ENCODE results near the gene ZNF503.

Gene ZNF503

GRCh38 chr10:75441682-75442081 lies 40.1 kb upstream of the ZNF503 start:
- no peaks in the 10 kb centered on the region for H4K20me1 ChIP-seq (ENCODE audit: insufficient read depth, low read length, poor library complexity, severe bottlenecking)
- H3K9me2 ChIP-seq (replicated peaks; ENCODE audit: low read depth, low read length), result no peaks in the 10 kb centered on the region
- TF ChIP-seq EZH2phosphoT487 (IDR thresholded peaks at IDR 0.05; ENCODE audit: borderline replicate concordance) (no peak), CTCF (conservative IDR thresholded peaks at IDR 0.05; ENCODE audit: low read length) (no peak)
- H3K27me3 ChIP-seq (ENCODE audit: insufficient read depth, low read length, poor library complexity, severe bottlenecking), result no peaks in the 10 kb centered on the region
- no peaks in the 10 kb centered on the region for H3F3A ChIP-seq (ENCODE audit: low read depth)
- peaks cover 16% of the 10 kb centered on the region; the same call in 1 of the 2 replicates for H3K9me3 ChIP-seq (ENCODE audit: insufficient read depth, low read depth, low read length)
- no peaks in the 10 kb centered on the region for H3K79me2 ChIP-seq (ENCODE audit: insufficient read depth, low read length)
- H3K9ac ChIP-seq (ENCODE audit: low read depth, low read length, poor library complexity, severe bottlenecking), result no peak overlapping the region
- no peaks in the 10 kb centered on the region for H3K36me3 ChIP-seq (ENCODE audit: insufficient read depth, low read length)
- no peaks in the 10 kb centered on the region for H3K4me1 ChIP-seq (ENCODE audit: insufficient read depth, low read length, poor library complexity, severe bottlenecking)
- H2AFZ ChIP-seq (ENCODE audit: low read length), result no peak overlapping the region
- no peak overlapping the region for H3K4me2 ChIP-seq (ENCODE audit: low read depth, low read length, poor library complexity, severe bottlenecking)
- H3K4me3 ChIP-seq (ENCODE audit: low read length, poor library complexity, severe bottlenecking), result no peak overlapping the region

GRCh38 chr10:75441196-75441595 lies 39.6 kb upstream of the ZNF503 start:
- no peak for TF ChIP-seq CTCF (conservative IDR thresholded peaks at IDR 0.05; ENCODE audit: low read length)
- no peak for TF ChIP-seq EZH2phosphoT487 (IDR thresholded peaks at IDR 0.05; ENCODE audit: borderline replicate concordance)
- H3K79me2 ChIP-seq (ENCODE audit: insufficient read depth, low read length), result no peaks in the 10 kb centered on the region
- no peaks in the 10 kb centered on the region for H3K4me1 ChIP-seq (ENCODE audit: insufficient read depth, low read length, poor library complexity, severe bottlenecking)

DNA sequence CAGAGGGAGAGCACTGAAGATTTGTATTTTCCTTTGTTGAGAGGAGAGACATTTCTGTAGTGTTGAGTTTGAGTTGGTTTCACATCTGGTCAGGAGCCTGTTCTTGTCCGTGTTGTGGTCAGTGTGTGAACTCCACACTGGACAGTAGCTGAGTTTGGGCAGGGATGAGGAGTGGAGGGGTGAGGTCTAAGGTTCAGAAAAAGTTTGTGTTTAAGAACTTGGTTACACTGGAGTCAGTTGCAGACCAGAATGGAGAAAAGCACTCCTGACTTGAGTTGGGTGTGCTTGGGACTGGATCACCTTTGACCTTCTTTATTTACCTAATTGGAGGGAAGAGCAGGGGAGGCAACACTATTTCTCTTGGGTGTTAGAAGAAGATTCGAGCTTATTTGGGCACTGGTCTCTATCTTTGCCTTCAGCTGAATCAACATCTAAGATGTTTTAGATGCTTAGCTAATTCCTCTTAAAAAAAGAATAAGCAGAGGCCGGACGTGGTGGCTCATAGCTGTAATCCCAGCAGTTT lies 38.8 kb upstream of the ZNF503 start:
- Histone ChIP-seq H3K4me3 (ENCODE audit: low read length, poor library complexity, severe bottlenecking) (no peak overlapping the region), H3K36me3 (ENCODE audit: insufficient read depth, low read length) (no peaks in the 10 kb centered on the region), H3K79me2 (ENCODE audit: insufficient read depth, low read length) (no peaks in the 10 kb centered on the region), H3K4me1 (ENCODE audit: insufficient read depth, low read length, poor library complexity, severe bottlenecking) (no peaks in the 10 kb centered on the region), H2AFZ (ENCODE audit: low read length) (no peak overlapping the region), H3K27me3 (ENCODE audit: insufficient read depth, low read length, poor library complexity, severe bottlenecking) (no peaks in the 10 kb centered on the region), H4K20me1 (ENCODE audit: insufficient read depth, low read length, poor library complexity, severe bottlenecking) (no peaks in the 10 kb centered on the region), H3K9me2 (replicated peaks; ENCODE audit: low read depth, low read length) (no peaks in the 10 kb centered on the region), H3K4me2 (ENCODE audit: low read depth, low read length, poor library complexity, severe bottlenecking) (no peak overlapping the region), H3K9me3 (ENCODE audit: insufficient read depth, low read depth, low read length) (peaks cover 14% of the 10 kb centered on the region; the same call in 1 of the 2 replicates), H3K9ac (ENCODE audit: low read depth, low read length, poor library complexity, severe bottlenecking) (no peak overlapping the region), H3F3A (ENCODE audit: low read depth) (no peaks in the 10 kb centered on the region)
- no peak for TF ChIP-seq CTCF (conservative IDR thresholded peaks at IDR 0.05; ENCODE audit: low read length)
- no peak for TF ChIP-seq EZH2phosphoT487 (IDR thresholded peaks at IDR 0.05; ENCODE audit: borderline replicate concordance)

More at GRCh38 chr10:75441196-75441595, 39.6 kb upstream of the ZNF503 start:
- no peaks in the 10 kb centered on the region for H4K20me1 ChIP-seq (ENCODE audit: insufficient read depth, low read length, poor library complexity, severe bottlenecking)
- H3K4me2 ChIP-seq (ENCODE audit: low read depth, low read length, poor library complexity, severe bottlenecking), result no peak overlapping the region
- H3K9me2 ChIP-seq (replicated peaks; ENCODE audit: low read depth, low read length), result no peaks in the 10 kb centered on the region
- H3K9ac ChIP-seq (ENCODE audit: low read depth, low read length, poor library complexity, severe bottlenecking), result no peak overlapping the region
- no peak overlapping the region for H2AFZ ChIP-seq (ENCODE audit: low read length)
- no peaks in the 10 kb centered on the region for H3F3A ChIP-seq (ENCODE audit: low read depth)
- no peaks in the 10 kb centered on the region for H3K36me3 ChIP-seq (ENCODE audit: insufficient read depth, low read length)
- H3K4me3 ChIP-seq (ENCODE audit: low read length, poor library complexity, severe bottlenecking), result no peak overlapping the region
- peaks cover 16% of the 10 kb centered on the region; the same call in 1 of the 2 replicates for H3K9me3 ChIP-seq (ENCODE audit: insufficient read depth, low read depth, low read length)
- no peaks in the 10 kb centered on the region for H3K27me3 ChIP-seq (ENCODE audit: insufficient read depth, low read length, poor library complexity, severe bottlenecking)
